HEK293T (cell line): ENCODE results near the gene WNT7A.

Source experiments
- BHLHE40 ChIP-seq: fragments of 450-650 bp; IDR thresholded peaks from 2 replicates; pipeline ENCODE4 v1.6.1; 2016; ENCODE audit warnings: mild to moderate bottlenecking, moderate library complexity, borderline replicate concordance
- ELF4 ChIP-seq: fragments of 450-650 bp; IDR thresholded peaks from 2 replicates; pipeline ENCODE4 v1.6.1; 2017; ENCODE audit warnings: antibody characterized with exemption
- FOXA1 ChIP-seq: fragments of 450-650 bp; IDR thresholded peaks from 2 replicates; pipeline ENCODE4 v1.6.1; 2016; ENCODE audit warnings: mild to moderate bottlenecking
- FOXK2 ChIP-seq: fragments of 450-650 bp; IDR thresholded peaks from 2 replicates; pipeline ENCODE4 v1.6.1; 2016; ENCODE audit warnings: mild to moderate bottlenecking
- FOXM1 ChIP-seq: fragments of 450-650 bp; IDR thresholded peaks from 2 replicates; pipeline ENCODE4 v1.6.1; 2017; ENCODE audit warnings: mild to moderate bottlenecking, borderline replicate concordance
- HDGF ChIP-seq: fragments of 450-650 bp; IDR thresholded peaks from 2 replicates; pipeline ENCODE4 v1.6.1; 2017; ENCODE audit warnings: antibody characterized with exemption, borderline replicate concordance
- SP1 ChIP-seq: fragments of 450-650 bp; IDR thresholded peaks from 2 replicates; pipeline ENCODE4 v1.6.1; 2017
- SUZ12 ChIP-seq: fragments of 450-650 bp; IDR thresholded peaks from 2 replicates; pipeline ENCODE4 v1.6.1; 2016; ENCODE audit warnings: mild to moderate bottlenecking
- TF ChIP-seq, protein P1 (sequence below): fragments of 450-650 bp; IDR thresholded peaks from 2 replicates; pipeline ENCODE4 v1.6.1; 2016

DNA sequence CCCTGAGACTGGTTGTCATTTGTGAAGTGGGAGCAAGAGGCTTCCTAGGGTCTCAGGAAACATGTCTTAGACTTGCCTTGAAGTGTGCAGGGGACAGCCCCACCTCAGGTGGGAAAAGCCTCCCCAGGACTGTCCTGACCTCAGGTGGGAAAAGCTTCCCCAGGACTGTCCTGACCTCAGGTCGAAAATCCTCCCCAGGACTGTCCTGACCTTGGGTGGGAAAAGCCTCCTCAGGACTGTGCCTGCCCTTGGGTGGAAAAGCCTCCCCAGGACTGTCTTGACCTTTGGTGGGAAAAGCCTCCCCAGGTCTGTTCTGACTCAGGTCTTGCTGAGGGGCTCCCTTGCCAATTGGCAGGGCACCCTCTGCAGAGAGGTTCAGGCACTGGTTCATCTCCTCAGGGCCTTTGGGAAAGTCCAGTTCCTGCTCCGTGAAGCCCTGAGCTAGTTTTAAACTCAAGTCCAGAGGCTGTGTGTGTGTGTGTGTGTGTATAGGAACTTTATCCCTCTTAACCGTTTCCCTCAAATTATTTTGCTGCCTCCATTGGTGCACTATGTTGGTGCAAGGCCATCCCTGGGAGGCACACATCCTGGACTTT is 64.7 kb downstream of the WNT7A start:
- TF ChIP-seq FOXA1 (no peak), FOXK2 (no peak), SP1 (no peak), BHLHE40 (no peak), ELF4 (no peak), SUZ12 (no peak), FOXM1 (no peak), HDGF (no peak)
- TF ChIP-seq, protein P1, sequence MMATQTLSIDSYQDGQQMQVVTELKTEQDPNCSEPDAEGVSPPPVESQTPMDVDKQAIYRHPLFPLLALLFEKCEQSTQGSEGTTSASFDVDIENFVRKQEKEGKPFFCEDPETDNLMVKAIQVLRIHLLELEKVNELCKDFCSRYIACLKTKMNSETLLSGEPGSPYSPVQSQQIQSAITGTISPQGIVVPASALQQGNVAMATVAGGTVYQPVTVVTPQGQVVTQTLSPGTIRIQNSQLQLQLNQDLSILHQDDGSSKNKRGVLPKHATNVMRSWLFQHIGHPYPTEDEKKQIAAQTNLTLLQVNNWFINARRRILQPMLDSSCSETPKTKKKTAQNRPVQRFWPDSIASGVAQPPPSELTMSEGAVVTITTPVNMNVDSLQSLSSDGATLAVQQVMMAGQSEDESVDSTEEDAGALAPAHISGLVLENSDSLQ = no peak
